HG02610 (cell line): Measurements from ENCODE around the gene KCNT1.

Experiments used
- ATAC-seq: cut with Tn5 transposase; IDR thresholded peaks from one replicate; pipeline ENCODE4 v1.9.1; 2021; ENCODE audit warnings: mild to moderate bottlenecking, moderate library complexity; ENCODE audit not compliant: unreplicated experiment

The KCNT1 gene

GRCh38 chr9:135744333-135745070 is 42.5 kb downstream of the KCNT1 start:
- no peak for ATAC-seq

GRCh38 chr9:135745189-135745588 is 43.2 kb downstream of the KCNT1 start:
- ATAC-seq: no peak

- ATAC-seq: no peak
Observed at GRCh38 chr9:135745686-135746324, 43.8 kb downstream of the KCNT1 start.

- no peak for ATAC-seq
Observed at GRCh38 chr9:135746565-135746964, 44.6 kb downstream of the KCNT1 start.

- no peak for ATAC-seq
Observed at GRCh38 chr9:135747311-135747710, 45.3 kb downstream of the KCNT1 start.

GRCh38 chr9:135748676-135749075 is 46.7 kb downstream of the KCNT1 start:
- ATAC-seq: no peak

GRCh38 chr9:135749171-135750045 is 47.4 kb downstream of the KCNT1 start:
- ATAC-seq: no peak

GRCh38 chr9:135750786-135751185 is 48.8 kb downstream of the KCNT1 start:
- ATAC-seq: no peak

- ATAC-seq: no peak
Observed at GRCh38 chr9:135751501-135751900, 49.5 kb downstream of the KCNT1 start.

GRCh38 chr9:135752281-135753204 is 50.6 kb downstream of the KCNT1 start:
- no peak for ATAC-seq

GRCh38 chr9:135753391-135754105 is 51.6 kb downstream of the KCNT1 start:
- ATAC-seq: no peak

- ATAC-seq: no peak
Observed at GRCh38 chr9:135756576-135756975, 54.6 kb downstream of the KCNT1 start.

GRCh38 chr9:135757356-135757755 is 55.4 kb downstream of the KCNT1 start:
- ATAC-seq: no peak

GRCh38 chr9:135758056-135758455 is 56.1 kb downstream of the KCNT1 start:
- no peak for ATAC-seq

- no peak for ATAC-seq
Observed at GRCh38 chr9:135758870-135759269, 56.9 kb downstream of the KCNT1 start.

GRCh38 chr9:135759676-135760300 is 57.8 kb downstream of the KCNT1 start:
- ATAC-seq: no peak

- no peak for ATAC-seq
Observed at GRCh38 chr9:135760465-135760864, 58.5 kb downstream of the KCNT1 start.

- ATAC-seq: no peak
Observed at GRCh38 chr9:135761150-135761844, 59.3 kb downstream of the KCNT1 start.

- ATAC-seq: no peak
Observed at GRCh38 chr9:135761845-135762168, 59.8 kb downstream of the KCNT1 start.
